Fibroblast of skin of right quadriceps (primary cell): ENCODE data around the gene MARCHF10.
"Not testable (repeated sequence)": the region's sequence is repeated elsewhere in the genome, so short reads cannot be mapped to it uniquely, and the experiment has no call there.

Experiments
- DNase-seq: peaks from one replicate; pipeline ENCODE4 v3.0.0-alpha.2; 2013

Gene MARCHF10

GRCh38 chr17:62785983-62786382, 22.1 kb downstream of the MARCHF10 start:
- not testable (repeated sequence) for DNase-seq

DNA sequence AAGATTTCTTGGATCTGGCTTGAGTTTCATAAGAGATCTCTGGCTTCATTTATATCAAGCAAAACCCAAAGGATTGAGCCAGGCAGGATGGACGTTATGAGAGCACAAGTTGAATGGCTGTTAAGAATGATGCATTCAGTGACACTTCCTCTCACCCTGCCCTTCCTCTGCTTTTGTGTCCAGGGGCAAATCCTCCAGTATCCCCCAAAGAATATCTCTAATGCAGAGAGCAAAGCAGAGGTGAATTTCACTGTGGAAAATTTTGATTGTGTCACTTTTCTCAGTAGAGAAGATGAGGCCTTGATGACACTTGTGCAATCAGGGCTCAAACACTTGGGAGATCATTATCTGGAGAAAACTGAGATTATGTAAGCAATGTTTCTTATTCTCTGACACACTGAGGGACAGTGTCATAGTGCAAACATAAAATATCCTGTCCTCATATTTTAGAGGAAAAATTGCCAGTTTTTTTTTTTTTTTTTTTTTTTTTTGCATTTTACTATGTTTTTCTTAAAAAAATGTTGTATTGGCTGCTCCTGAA, 25.3 kb downstream of the MARCHF10 start:
- DNase-seq: no peak

DNA sequence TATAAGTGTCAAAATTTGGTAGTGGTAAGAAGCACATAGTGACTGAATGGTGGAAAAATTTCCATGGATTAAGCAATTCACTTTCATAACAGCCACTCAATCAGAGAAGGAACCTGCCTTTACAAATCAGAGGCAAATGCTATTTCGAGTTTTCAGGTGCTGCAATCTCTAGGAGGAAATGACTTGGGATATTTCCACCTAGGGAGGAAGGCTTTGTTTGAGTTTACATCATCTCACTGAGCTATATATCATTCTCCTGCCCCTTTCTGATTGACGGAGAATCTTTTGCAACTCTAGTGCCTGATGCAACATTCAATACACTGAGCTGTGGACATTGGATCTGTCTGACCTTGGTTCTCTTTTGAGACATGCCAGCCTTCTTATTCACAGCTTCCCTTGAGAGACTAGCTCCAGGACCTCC, 26.3 kb downstream of the MARCHF10 start:
- DNase-seq: peak; percentile 72

DNA sequence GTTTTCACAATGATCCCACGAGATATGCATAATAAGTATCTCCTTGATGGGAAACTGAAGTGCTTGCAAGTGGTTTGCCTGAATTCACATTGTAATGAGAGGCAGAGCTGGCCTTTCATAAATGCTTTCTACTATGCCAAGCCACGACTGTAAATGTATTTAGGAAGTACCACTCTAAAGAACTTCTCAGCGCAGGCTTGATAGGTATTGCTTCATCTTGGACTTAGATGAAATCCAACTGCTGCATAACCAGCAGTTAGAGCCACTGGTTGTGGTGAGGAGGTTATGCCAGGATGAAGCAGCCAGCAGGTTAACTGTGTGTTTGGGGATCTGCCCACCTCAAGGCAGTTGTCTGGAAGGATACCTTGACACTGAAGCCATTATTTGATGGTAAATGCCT, 26.8 kb downstream of the MARCHF10 start:
- peak; percentile 72 for DNase-seq

GRCh38 chr17:62780951-62781350, 27.2 kb downstream of the MARCHF10 start:
- DNase-seq: peak; percentile 81

DNA sequence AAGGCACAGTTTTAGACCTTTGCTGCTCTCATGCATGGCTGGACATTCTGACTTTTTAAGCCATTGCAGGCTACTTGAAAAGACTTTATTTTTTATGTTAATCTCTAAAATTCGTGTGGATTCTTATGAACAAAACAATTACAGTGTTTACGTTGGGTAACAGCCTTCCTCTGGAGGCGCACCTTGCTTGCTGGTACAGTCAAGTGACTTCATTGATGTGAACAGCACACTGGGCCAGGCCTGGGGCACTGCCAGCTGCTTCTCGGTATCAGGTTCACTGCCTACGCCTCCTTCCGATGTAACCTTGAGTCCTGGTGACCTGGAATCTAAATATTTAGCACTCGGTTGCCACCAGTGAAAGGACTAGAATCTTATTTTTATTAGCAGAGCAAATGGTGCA, 27.8 kb downstream of the MARCHF10 start:
- DNase-seq: no peak

GRCh38 chr17:62778990-62779681, 29.0 kb downstream of the MARCHF10 start:
- DNase-seq: peak; percentile 93

DNA sequence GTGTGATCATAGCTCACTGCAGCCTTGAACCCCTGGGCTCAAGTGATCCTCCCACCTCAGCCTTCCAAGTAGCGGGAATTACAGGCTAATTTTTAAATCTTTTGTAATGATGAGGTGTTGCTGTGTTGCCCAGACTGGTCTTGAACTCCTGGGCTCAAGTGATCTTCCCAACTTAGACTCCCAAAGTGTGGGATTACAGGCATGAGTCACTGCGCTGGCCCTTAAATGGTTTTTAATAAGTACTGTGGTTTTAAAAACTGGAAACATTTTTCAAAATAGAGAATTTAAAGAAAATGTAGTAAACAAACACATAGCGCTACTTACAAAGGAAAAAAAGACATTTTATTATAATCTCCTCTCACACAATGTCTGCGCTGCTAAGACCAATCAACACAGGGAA, 32.2 kb downstream of the MARCHF10 start:
- no peak for DNase-seq

DNA sequence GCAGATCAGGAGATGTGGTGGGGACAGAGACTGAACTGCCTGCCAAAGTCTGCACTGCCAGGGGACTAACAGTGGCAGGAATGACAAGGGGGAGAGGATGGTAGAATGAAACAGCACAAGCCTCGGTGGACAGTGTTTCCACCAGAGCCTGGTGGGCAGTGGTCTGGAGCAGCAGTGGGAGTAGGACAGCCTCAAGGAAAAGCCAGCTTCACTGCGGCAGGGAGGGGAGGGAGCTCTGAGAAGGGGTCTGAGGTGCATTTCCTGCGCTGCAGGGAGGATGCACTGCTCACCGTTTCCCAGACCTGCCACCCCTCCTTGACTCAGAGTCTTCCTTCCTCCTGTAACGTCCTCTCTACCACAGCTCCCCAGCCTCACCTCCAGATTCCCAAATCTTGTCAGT, 33.8 kb downstream of the MARCHF10 start:
- no peak for DNase-seq

DNA sequence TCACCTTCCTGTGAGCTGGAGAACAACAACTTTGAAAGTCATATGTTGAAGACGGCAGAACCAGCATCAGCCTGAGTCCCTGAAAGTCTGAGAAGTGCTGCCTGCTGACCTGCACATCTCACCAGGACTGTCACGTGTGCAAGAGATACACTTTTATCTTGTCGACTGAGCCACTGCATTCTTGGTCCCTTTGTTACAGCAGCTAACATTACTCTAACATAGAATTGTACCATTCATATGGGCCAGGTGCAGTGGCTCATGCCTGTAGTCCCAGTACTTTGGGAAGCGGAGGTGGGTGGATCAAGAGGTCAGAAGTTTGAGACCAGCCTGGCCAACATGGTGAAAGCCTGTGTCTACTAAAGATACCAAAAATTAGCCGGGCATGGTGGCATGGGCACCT, 40.1 kb downstream of the MARCHF10 start:
- no peak for DNase-seq

DNA sequence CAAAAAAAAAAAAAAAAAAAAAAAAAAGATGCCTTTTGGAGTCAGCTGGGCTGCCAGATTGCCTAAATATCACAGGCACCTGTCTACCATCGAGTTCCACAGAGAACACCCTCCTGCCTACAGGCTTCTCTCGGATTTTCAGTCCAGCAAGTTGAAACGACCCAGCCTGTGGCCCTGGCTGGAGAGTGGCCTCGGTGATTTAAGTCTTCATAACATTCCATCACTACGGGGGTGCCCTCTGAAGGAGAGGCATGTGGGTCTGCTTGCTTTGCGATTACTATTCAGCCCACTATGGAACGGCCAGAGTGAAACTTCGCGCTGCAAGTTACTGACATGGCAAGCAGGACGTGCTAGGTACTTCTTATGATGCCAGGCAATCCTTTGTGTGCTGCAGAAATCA, 42.8 kb downstream of the MARCHF10 start:
- DNase-seq: no peak

DNA sequence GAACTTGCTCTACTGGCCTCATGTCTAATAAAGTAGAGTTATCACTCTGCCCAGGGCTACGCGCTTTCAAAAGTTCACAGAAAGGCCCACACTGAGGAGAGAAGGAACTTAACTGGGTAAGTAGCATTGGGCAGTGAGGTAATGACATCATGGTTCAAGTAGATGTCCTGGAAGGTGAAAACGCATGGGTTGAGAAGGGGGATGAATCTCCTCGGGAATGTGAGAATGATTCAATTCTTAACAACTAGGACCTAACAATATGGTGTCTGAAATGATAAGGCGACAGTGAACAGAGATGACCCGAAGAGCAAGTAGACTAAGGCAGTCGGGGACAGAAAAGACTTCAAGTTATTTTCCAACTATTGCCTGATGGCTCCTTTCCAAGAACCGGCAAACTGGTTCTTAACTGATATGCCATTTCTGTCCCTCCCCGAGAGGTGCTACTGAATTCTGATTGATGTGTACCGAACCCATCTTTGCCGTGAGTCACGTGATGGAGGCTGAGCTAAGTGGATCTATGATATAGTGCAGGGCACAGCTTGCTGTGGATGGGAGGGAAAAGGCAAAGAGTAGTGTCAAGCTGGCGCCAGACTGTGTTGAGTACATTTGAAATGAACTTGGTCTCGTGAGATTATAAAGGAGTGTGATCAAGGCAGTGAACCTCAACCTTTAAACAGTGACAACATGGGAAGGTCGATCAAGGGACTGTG, 44.1 kb downstream of the MARCHF10 start:
- no peak for DNase-seq

DNA sequence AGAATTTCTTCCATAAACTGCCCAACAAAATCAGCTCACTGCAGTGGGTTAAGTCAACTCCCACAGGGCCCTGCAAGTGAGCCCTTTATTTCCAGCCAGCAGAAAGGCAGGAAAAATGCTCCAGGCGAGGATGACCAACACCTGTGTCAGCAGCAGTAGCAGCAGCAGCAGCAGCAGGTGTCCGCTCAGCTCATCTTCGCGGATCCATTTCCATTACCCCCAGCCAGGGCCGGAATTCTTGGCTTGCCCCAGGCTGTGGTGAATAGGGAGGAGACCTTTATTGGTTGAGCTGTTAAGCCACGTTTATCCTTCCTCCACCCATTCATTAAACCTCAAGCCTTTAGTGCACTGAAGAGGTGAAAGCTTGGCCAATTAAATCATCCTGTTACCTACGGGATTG, 46.2 kb downstream of the MARCHF10 start:
- DNase-seq: no peak

DNA sequence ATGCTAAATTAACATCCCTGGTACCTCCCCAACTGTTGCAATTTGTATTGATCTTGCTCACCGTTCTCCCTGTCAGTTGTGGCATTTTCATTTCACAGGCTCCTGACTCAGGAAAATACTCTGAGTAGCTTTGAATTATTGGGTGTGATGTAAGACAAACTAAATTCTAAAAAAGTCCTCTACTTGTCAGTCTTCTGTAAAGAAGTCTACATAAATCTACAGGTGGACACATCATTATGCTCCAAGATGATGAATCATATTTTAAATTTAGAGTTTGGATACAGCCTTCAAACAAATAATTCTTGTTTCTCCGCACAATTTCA, 47.2 kb downstream of the MARCHF10 start:
- DNase-seq: no peak

DNA sequence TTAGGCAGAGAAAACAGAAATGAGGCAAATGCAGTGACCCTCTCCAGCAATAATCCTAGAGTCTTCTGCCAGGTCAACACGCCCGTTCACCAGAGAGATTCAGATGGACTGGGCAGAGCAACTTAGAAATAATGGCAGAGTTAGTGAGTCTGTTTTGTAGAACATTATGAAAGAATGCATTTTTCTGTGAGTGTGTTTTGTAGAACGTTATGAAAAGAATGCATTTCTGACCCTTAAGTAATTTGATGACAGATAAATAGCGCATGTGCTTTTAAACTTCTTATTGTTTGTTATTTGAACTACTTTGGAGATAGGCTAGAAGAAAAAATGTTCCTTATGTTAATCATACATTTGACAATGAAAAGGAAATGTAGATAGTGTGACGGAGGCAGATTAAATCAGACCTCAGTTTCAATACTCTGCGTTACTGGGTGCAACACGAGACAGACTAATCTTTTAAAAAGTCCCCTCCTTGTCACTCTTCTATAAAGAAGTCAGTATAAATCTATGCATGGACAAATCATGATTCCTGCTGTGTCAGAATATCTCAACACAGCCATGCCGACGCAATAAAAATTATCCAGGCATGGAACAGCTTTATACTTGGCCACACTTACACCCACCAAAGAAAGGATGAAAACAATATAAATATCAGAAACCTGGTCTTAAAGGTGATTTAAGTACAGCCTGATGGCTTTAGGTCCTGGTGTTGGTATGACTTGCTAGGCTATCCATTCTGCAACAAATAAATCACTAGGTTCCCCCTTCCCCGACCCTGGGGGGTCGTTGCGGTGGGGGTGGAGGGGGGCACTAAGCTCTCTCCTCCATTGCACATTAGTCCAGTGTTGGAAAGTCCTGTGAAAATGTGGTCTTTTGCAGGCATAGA, 47.8 kb downstream of the MARCHF10 start:
- peak; percentile 57 for DNase-seq

DNA sequence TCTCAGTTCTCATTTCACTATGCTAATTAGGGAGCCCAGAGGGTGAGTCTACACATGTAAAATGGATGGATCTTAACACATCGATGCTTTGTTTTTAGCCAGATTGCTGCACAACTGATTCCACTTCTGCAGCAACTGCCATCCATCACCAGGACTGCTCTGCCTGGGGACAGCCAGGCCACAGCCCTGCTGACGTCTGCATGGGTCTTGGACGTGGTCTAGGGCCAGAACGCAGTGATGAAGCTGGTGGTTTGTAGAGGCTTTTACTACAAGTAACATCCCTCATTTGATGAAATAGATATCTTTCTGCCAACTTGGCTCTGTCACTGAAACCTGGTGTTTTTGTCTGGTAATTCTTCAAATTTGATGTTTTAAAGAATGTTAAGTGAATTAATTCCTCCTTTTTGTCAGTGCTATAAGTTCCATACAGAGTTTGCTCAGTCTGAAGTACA, 50.6 kb downstream of the MARCHF10 start:
- no peak for DNase-seq

GRCh38 chr17:62756198-62756597, 51.9 kb downstream of the MARCHF10 start:
- no peak for DNase-seq

DNA sequence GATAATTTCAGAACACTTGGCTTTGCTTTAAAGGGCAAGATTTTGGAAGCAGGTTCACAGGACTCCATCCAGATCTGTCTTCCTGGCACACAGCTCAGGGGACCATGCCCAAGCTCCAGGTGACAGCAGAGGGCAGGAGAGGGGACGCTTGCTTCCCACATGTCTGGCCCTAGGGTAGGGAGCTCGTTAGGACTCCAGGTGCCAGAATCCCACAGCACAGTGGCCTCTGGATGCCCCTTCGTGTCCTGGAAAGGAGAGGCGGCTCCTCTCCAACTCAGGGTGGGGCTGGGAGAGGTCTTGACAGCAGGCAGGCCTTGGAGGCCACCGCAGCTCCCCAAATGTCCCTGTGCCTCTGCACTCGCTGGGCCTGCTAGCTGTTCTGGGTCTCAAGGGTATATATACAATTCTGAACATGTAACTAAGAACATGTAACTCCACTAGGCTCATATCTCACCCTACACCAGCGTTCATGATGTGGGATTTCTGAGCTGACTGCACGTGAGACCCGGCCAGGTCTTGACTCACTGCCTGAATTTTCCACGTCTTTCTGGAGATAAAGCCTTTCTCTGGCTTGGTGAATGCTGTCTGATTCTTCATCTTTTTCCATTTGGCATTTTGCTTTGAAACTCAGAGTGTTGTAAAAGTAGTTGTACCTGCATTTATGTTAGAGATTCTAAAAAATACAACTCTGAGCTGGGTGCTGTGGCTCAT, 52.8 kb downstream of the MARCHF10 start:
- DNase-seq: no peak

DNA sequence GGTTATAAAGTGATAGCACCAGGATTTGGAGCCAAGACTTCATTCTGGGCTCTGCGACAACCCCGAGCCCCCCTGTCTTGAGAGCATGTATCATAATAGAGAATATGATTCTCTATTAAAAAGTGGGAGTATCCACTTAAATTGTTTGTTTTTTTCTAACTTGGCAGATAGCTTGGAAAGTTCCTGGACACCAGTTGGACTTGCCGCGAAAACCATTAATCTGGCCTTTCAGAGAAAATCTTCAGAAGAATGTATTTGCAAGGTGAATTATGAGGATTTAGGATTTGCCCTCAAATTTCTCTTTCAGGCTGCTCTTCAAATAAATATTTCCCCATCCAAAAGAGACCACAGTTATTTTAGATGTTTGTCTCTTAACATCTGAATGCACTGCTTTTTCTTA, 53.5 kb downstream of the MARCHF10 start:
- DNase-seq: no peak

GRCh38 chr17:62753562-62753961, 54.6 kb downstream of the MARCHF10 start:
- no peak for DNase-seq

GRCh38 chr17:62751060-62751691, 56.9 kb downstream of the MARCHF10 start:
- DNase-seq: no peak

DNA sequence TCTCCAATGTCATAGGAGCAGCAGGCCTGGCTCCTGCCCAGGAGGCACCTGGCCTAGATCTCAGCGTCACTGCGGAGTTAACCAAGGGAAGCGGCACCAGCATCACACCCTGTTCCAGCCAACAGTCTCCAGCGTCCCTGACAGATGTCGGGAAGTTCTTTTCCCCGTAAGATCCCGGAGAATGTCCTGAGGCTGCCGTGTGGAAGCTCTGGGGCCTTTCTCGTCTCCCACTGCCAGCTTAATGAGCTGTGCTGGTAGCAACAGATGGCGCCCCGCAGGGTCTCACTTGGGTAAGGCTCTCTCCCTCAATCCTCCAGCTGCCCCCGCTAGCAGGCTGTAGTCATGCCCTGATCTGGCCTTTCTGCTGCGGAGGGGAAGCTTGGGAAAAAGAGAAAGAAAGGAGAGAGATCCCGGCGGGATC, 57.5 kb downstream of the MARCHF10 start:
- DNase-seq: no peak
